K562 (cell line): Measurements from ENCODE around the gene ZNF319. TPM values are rescaled to one million over a fixed set of nuclear protein-coding genes. Genes with fewer than 3 reads are reported as not detected.

Experiments used
- ATAC-seq: fragments of 200-7000 bp; cut with Tn5 transposase; 3 replicates; pipeline ENCODE4 v1.9.1; 2020; ENCODE audit warnings: moderate library complexity
- BruUV-seq: library from RNA; stranded (reverse); fragments of 400-500 nt; replicated peaks from 2 replicates; lab custom pipeline; 2021; lab: Mats Ljungman, UMichigan
- CTCF ChIA-PET: fragments of 300-600 bp; formaldehyde crosslinking; extraction: SDS; loops from one replicate; lab custom pipeline; 2021; ENCODE audit warnings: low intra/inter-chr PET ratio; lab: Yijun Ruan, JAX
- POLR2A ChIA-PET: fragments of 300-600, 350-650 bp; sonication (Branson Sonifier 250); formaldehyde crosslinking; extraction: SDS; loops from one replicate; lab custom pipeline; 2021; ENCODE audit warnings: antibody characterized with exemption, inconsistent platforms; lab: Yijun Ruan, JAX
- DNase-seq, 4 experiments: peaks; one replicate each; pipeline versions ENCODE4 v3.0.0 to v3.0.0-alpha.2; 2011 to 2018; ENCODE audit warnings: low spot score in 3 of 4, mixed read lengths in 3 of 4; ENCODE audit errors: extremely low read depth in 1 of 4
- FAIRE-seq: peaks from 2 replicates; lab custom pipeline; 2011; peaks lifted over from hg19 to GRCh38; lab: Jason Lieb, UNC
- H2AFZ ChIP-seq: 2 replicates; pipeline ENCODE4 v1.6.0; 2011; ENCODE audit warnings: low read depth, low read length, control low read depth, inconsistent platforms
- H3K27ac ChIP-seq: fragments of 200-600 bp; 3 replicates; pipeline ENCODE4 v1.8.0; 2011; ENCODE audit warnings: low read depth, mild to moderate bottlenecking, control low read depth, inconsistent platforms, low read length, moderate library complexity, mixed read lengths; ENCODE audit errors: extremely low read depth
- H3K27me3 ChIP-seq, 2 experiments: fragments of 300-600 bp in 1 of 2; 2 replicates in 1 of 2; 3 replicates in 1 of 2; pipeline versions ENCODE4 v1.6.0 to v1.8.0; 2011; ENCODE audit warnings: inconsistent platforms in 2 of 2, low read length in 2 of 2, mild to moderate bottlenecking in 1 of 2, mixed read lengths in 1 of 2, moderate library complexity in 1 of 2; ENCODE audit not compliant: control insufficient read depth in 2 of 2, insufficient read depth in 2 of 2
- H3K36me3 ChIP-seq: fragments of 300-600 bp; 3 replicates; pipeline ENCODE4 v1.8.0; 2011; ENCODE audit warnings: mild to moderate bottlenecking, low read length, inconsistent platforms; ENCODE audit not compliant: control insufficient read depth, insufficient read depth
- H3K4me1 ChIP-seq, 2 experiments: fragments of 200-600 bp in 1 of 2; replicated peaks in 1 of 2; 2 replicates in 1 of 2; 3 replicates in 1 of 2; pipeline versions ENCODE4 v1.5.1 to v1.8.0; 2011; ENCODE audit warnings: inconsistent platforms in 2 of 2, low read length in 2 of 2, mild to moderate bottlenecking in 1 of 2, mixed read lengths in 1 of 2, moderate library complexity in 1 of 2; ENCODE audit not compliant: control insufficient read depth in 2 of 2, insufficient read depth in 2 of 2
- H3K4me2 ChIP-seq: 2 replicates; pipeline ENCODE4 v1.6.1; 2011; ENCODE audit warnings: low read length, control low read depth, inconsistent platforms, mixed read lengths; ENCODE audit not compliant: insufficient read depth
- H3K4me3 ChIP-seq: fragments of 200-600 bp; sonication (generic), shearing (Covaris generic); 2 replicates; pipeline ENCODE4 v1.5.1; 2016; ENCODE audit warnings: control low read depth, inconsistent platforms
- H3K79me2 ChIP-seq: fragments of 200-600 bp; 3 replicates; pipeline ENCODE4 v1.8.0; 2011; ENCODE audit warnings: low read length, inconsistent platforms; ENCODE audit not compliant: control insufficient read depth, insufficient read depth
- H3K9ac ChIP-seq, 2 experiments: 2 replicates each; pipeline versions ENCODE4 v1.6.0 to v1.6.1; 2011; ENCODE audit warnings: low read depth in 2 of 2, low read length in 2 of 2, control low read depth in 1 of 2, inconsistent platforms in 1 of 2, mild to moderate bottlenecking in 1 of 2, mixed read lengths in 1 of 2; ENCODE audit not compliant: insufficient read depth in 1 of 2
- H3K9me1 ChIP-seq: one replicate; pipeline ENCODE4 v1.6.0; 2011; ENCODE audit warnings: inconsistent platforms, mild to moderate bottlenecking, low read length, moderate library complexity; ENCODE audit not compliant: control insufficient read depth, insufficient read depth
- H3K9me3 ChIP-seq: replicated peaks from 2 replicates; pipeline ENCODE4 v1.5.1; 2011; ENCODE audit warnings: low read depth, low read length, inconsistent platforms; ENCODE audit not compliant: control insufficient read depth, insufficient read depth
- H4K20me1 ChIP-seq: replicated peaks from 2 replicates; pipeline ENCODE4 v1.6.1; 2011; ENCODE audit warnings: low read length, inconsistent platforms, mixed read lengths; ENCODE audit not compliant: control insufficient read depth, insufficient read depth
- CSDE1 ChIP-seq, 2 experiments: fragments of 450-650 bp; IDR thresholded peaks; 2 replicates each; pipeline ENCODE4 v1.6.1; 2016; ENCODE audit warnings: mild to moderate bottlenecking in 1 of 2
- NBN ChIP-seq: fragments of 450-650 bp; IDR thresholded peaks from 2 replicates; pipeline ENCODE4 v1.6.1; 2016; ENCODE audit warnings: low read depth, mild to moderate bottlenecking
- NR2C2 ChIP-seq, 2 experiments: fragments of 200-800 bp in 1 of 2; sonication (Bioruptor generic) in 1 of 2; sonication (generic) in 1 of 2; formaldehyde crosslinking in 1 of 2; IDR thresholded peaks; 2 replicates each; pipeline versions ENCODE4 v1.6.1 to v1.8.0; 2016 to 2022; ENCODE audit warnings: mild to moderate bottlenecking in 1 of 2, missing compliant biosample characterization in 1 of 2, missing genetic modification characterization in 1 of 2, missing genetic modification reagents in 1 of 2
- SMAD4 ChIP-seq: fragments of 250-450 bp; sonication (Bioruptor Pico); conservative IDR thresholded peaks from 2 replicates; pipeline ENCODE4 v1.8.0; 2021; ENCODE audit warnings: inconsistent platforms, mild to moderate bottlenecking, moderate library complexity
- ZNF23 ChIP-seq: fragments of 250-450 bp; sonication (Bioruptor Pico); IDR thresholded peaks from 2 replicates; pipeline ENCODE4 v1.4.0; 2020; ENCODE audit warnings: mild to moderate bottlenecking
- ZNF263 ChIP-seq: sonication (generic); formaldehyde crosslinking; IDR thresholded peaks from 2 replicates; pipeline ENCODE4 v1.8.0; 2022; ENCODE audit warnings: mild to moderate bottlenecking, missing genetic modification reagents, borderline replicate concordance
- ZNF740 ChIP-seq, 3 experiments: fragments of 200-800 bp in 1 of 3; sonication (Bioruptor generic) in 1 of 3; sonication (generic) in 1 of 3; formaldehyde crosslinking in 1 of 3; IDR thresholded peaks; 2 replicates each; pipeline versions ENCODE4 v1.6.1 to v1.8.0; 2016 to 2022; ENCODE audit warnings: mild to moderate bottlenecking in 2 of 3, missing compliant biosample characterization in 2 of 3, missing genetic modification characterization in 2 of 3, missing genetic modification reagents in 1 of 3
- WGBS: fragments of 100-300 bp; shearing (Covaris generic); methylation state at CpG from one replicate; pipeline ENCODE4 v1.1.6; 2016; ENCODE audit warnings: low coverage, mixed read lengths; ENCODE audit not compliant: insufficient coverage; ENCODE audit errors: missing lambda C conversion rate; 5-methylcytosine and 5-hydroxymethylcytosine counted together
- in situ Hi-C: fragments of 300-500 bp; cut with MboI; formaldehyde crosslinking; loops from 4 replicates; pipeline ENCODE4 v1.15.0; 2018; ENCODE audit warnings: inconsistent platforms, mixed read lengths
- intact Hi-C: fragments of 100-400 bp; cut with micrococcal nuclease; formaldehyde crosslinking; loops from 2 replicates; pipeline ENCODE4 v1.14.2; 2022
- polyA plus RNA-seq, 8 experiments: library from polyadenylated mRNA; depleted of rRNA in 4 of 8; stranded (reverse) in 5 of 8; unstranded in 3 of 8; fragments of >200 nt; fragmentation: Nextera tagmentation in 2 of 8; fragmentation: Illumina TruSeq in 1 of 8; extraction: Ambion mirVana in 2 of 8; extraction: Trizol in 1 of 8; gene quantifications; 2 replicates each; pipeline versions ENCODE4 v1.2.1 to v1.2.3, GENCODE V29; 2011 to 2014; ENCODE audit warnings: inconsistent platforms in 1 of 8, missing spikeins in 1 of 8
- total RNA-seq, 7 experiments: library from RNA; depleted of rRNA in 6 of 7; stranded (reverse); fragments of >200 nt in 6 of 7; fragmentation: Illumina TruSeq in 2 of 7; extraction: Trizol in 2 of 7; gene quantifications; 2 replicates each; pipeline versions ENCODE4 v1.2.1 to v1.2.3, GENCODE V29; 2011 to 2021; ENCODE audit warnings: low replicate concordance in 1 of 7

Gene ZNF319
- total and polyA plus RNA-seq, 9 of the 15 experiments (the other 6 are each of a cell fraction or from before 2014, with no cell fraction given): 0.20 to 5.7 (median 1.4) TPM

- no TSS peak for BruUV-seq
- ATAC-seq (peak; percentile 16; the same call in 2 of the 3 replicates), FAIRE-seq (peak; percentile 23), DNase-seq (peak; percentile 48 to 67 (median 56))
- ChIA-PET CTCF (no interaction called here), POLR2A (interaction anchor here (0.6 to 1.1 kb wide), 2 partner anchors 47 to 83 kb away, joined by 3 to 4 read pairs; no protein-coding TSS in a partner anchor)
- peak overlapping the region; percentile 81 for H3K4me2 ChIP-seq
- H3K9ac ChIP-seq: peak overlapping the region in 1 of 2 experiments; percentile 90; a peak in 2 of 4 replicates
- H3K27me3 ChIP-seq: no peaks in the 10 kb centered on the region
- peak overlapping the region; percentile 79 for H3K4me3 ChIP-seq
- H3K79me2 ChIP-seq: peaks cover 17% of the 10 kb centered on the region; the same call in 2 of the 3 replicates
- in situ Hi-C loops (no loop called here), intact Hi-C loops (loop anchor here (10.0 kb wide), 2 partner anchors 167 to 727 kb away; partner anchors contain the start of gene CSNK2A2)
- 27% methylated on average over 33 of the region's 43 CpGs for WGBS
- peaks cover 13 to 63% of the 10 kb centered on the region in 2 experiments; a peak in 4 of 5 replicates for H3K4me1 ChIP-seq
- no peaks in the 10 kb centered on the region for H3K36me3 ChIP-seq
- no peak overlapping the region for H3K27ac ChIP-seq
- peak overlapping the region; percentile 26; the same call in 1 of the 2 replicates for H2AFZ ChIP-seq
- TF ChIP-seq NR2C2 (CRISPR knock-in tag; IDR thresholded peaks at IDR 0.05): no peak
- no peak for TF ChIP-seq NR2C2 (tag; IDR thresholded peaks at IDR 0.05)
- TF ChIP-seq ZNF740 (CRISPR knock-in tag; IDR thresholded peaks at IDR 0.05): peak; percentile 69; the same call in 1 of the 2 replicates
- TF ChIP-seq ZNF740 (tag; IDR thresholded peaks at IDR 0.05): no peak
- TF ChIP-seq ZNF23 (CRISPR knock-in tag): no peak
- no peak for TF ChIP-seq CSDE1 (IDR thresholded peaks at IDR 0.05)
- peak; percentile 83 for TF ChIP-seq ZNF263 (CRISPR knock-in tag)
- TF ChIP-seq SMAD4 (CRISPR knock-in tag): no peak
- no peak for TF ChIP-seq NBN
- H4K20me1 ChIP-seq: no peaks in the 10 kb centered on the region; the same call in 1 of the 2 replicates
- no peaks in the 10 kb centered on the region for H3K9me3 ChIP-seq
- H3K9me1 ChIP-seq: peaks cover under 1% of the 10 kb centered on the region
Measured at GRCh38 chr16:58027161-58027915, 26.9 kb upstream of the ZNF319 start.
